GM21360 (cell line): ENCODE results near the gene FAM167B.
"Not testable (repeated sequence)": the region's sequence is repeated elsewhere in the genome, so short reads cannot be mapped to it uniquely, and the experiment has no call there.

Experiments
- ATAC-seq: cut with Tn5 transposase; IDR thresholded peaks from one replicate; pipeline ENCODE4 v1.9.1; 2021; ENCODE audit warnings: mild to moderate bottlenecking, moderate library complexity; ENCODE audit not compliant: unreplicated experiment

FAM167B gene

DNA sequence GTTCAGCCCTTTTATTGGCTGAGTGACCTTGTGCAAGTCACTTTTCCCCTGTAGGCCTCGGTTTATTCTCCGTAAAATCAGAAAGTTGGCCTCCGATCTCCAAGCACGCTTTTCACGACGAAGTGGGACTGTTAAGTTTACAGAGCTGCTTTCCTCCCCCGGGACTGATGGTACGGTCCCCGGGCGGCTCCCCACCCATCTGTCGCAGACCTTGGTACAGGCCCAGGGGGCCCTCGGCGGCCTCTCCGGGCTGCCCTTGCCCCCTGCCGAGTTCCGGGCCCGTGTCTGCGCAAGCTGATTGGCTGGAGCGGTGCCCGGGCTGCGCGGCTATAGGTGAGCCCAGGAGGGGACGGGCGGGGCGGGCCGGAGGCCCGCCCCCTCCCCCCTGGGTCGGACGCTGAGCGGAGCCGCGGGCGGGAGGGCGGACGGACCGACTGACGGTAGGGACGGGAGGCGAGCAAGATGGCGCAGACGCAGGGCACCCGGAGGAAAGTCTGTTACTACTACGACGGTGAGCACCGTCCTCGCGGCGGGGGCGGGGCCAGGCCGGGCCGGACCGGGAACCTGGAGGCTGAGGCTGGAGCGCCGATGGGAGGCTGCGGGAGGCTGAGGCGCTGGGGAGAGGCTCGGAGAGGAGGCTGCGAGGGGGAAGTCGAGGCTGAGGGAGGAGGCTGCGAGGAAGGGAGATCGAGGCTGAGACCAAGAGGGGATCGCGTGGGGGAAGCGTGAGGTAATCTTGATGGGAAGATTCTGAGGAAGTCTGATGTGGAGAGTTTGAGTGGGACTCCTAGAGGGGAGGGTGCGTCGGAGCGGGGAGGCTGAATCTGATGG is 44.9 kb downstream of the FAM167B start, which contains the start of gene HDAC1:
Gene HDAC1, plus strand, starts transcription at position 376 of the 831 bp plus-strand sequence. Its CDS starts 87 bp downstream, at position 463.
- peak; percentile 92 for ATAC-seq

DNA sequence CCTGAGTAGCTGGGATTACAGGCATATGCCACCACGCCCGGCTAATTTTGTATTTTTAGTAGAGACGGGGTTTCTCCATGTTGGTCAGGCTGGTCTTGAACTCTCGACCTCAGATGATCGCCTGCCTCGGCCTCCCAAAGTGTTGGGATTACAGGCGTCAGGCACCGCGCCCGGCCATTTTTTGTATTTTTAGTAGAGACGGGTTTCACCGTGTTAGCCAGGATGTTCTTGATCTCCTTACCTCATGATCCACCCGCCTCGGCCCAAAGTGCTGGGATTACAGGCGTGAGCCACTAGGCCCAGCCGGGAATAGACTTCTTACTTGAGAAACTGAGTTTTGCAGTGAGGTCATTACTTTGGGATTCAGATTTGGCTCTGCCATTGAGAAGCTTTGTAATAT is 51.2 kb downstream of the FAM167B start:
- ATAC-seq: not testable (repeated sequence)
